ENCODE data around the gene UPK3BL1.
"Not testable (repeated sequence)": the region's sequence is repeated elsewhere in the genome, so short reads cannot be mapped to it uniquely, and the experiment has no call there.

Gene UPK3BL1

DNA sequence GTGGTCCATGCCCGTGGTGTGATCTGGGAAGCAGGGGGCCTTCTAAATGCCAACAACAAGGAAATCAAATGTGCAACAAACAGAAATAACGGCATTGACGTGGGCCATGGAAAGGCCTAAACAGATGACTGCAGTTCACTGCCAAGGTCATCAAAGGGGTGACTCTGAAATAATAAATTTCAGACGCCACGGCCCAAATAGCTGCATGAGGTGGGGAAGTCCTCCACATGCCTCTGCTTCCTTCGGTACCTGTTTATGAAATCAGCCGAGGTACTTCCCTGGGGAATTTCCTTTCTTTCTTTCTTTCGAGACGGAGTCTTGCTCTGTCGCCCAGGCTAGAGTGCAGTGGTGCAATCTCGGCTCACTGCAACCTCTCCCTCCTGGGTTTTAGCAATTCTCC lies 22.2 kb upstream of the UPK3BL1 start:
- not testable (repeated sequence) for H2BK12ac ChIP-seq (ENCODE audit: low read length); H3K23ac ChIP-seq (ENCODE audit: low read depth, low read length, poor library complexity); H2BK5ac ChIP-seq (ENCODE audit: low read length); H2AFZ ChIP-seq (ENCODE audit: low read length); H3K4ac ChIP-seq (ENCODE audit: low read length); H2BK15ac ChIP-seq (ENCODE audit: low read length); H3K4me2 ChIP-seq (ENCODE audit: insufficient read depth, low read length, poor library complexity, severe bottlenecking); H3K27me3 ChIP-seq (ENCODE audit: control insufficient read depth in 3 of 3, insufficient read depth in 3 of 3, low read depth in 1 of 3, low read length in 3 of 3); H3K27ac ChIP-seq (replicated peaks; ENCODE audit: low read length); H2BK120ac ChIP-seq (ENCODE audit: low read depth, low read length); H3K14ac ChIP-seq (ENCODE audit: low read length); H3K79me1 ChIP-seq (ENCODE audit: low read depth, low read length); H4K91ac ChIP-seq (ENCODE audit: low read depth, low read length, poor library complexity); H3K4me3 ChIP-seq (ENCODE audit: low read length in 2 of 2); H4K8ac ChIP-seq (ENCODE audit: low read depth, low read length); H3K4me1 ChIP-seq (ENCODE audit: control insufficient read depth in 2 of 2, insufficient read depth in 1 of 2, low read depth in 1 of 2, low read length in 2 of 2); H3K18ac ChIP-seq (ENCODE audit: low read length); H3K36me3 ChIP-seq (replicated peaks in 1 of 2; ENCODE audit: control insufficient read depth in 2 of 2, insufficient read depth in 2 of 2, low read length in 2 of 2); H3K9ac ChIP-seq (ENCODE audit: low read depth, low read length, poor library complexity); H3K9me3 ChIP-seq (replicated peaks in 1 of 2; ENCODE audit: control insufficient read depth in 2 of 2, insufficient read depth in 1 of 2, low read depth in 1 of 2, low read length in 2 of 2); DNase-seq (ENCODE audit: low spot score); H2AK5ac ChIP-seq (ENCODE audit: low read depth, low read length)
- no CpG with 5 or more reads among the region's 11 CpGs for WGBS, 2 donors (ENCODE audit: extremely low coverage in 2 of 2, insufficient read length in 2 of 2, insufficient replicate concordance in 1 of 2)

DNA sequence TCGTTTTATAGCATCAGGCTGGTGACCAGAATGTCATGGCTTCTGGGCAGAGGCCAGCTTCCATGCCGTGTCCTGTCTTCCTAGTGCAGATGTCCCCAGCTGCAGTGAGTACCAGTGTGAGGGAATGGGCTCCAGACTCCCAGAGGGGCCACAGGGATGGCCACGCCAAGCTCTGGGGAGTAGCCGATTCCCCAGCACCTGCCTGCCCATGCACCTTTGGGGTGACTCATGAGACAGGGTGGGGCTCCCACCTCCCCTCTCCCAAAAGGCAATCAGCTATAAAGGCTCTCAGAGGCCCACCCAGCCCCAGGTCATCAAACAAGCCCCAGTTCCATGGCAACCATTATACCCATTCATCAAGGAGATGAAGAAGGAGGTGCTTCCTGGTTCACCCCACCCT lies 7.3 kb upstream of the UPK3BL1 start, which contains the start of gene SPDYE2B:
TSS of gene SPDYE2B (plus strand) at position 396 of the 400 bp plus-strand sequence. CDS start 2,030 bp downstream, outside the sequence.
- not testable (repeated sequence) for H4K8ac ChIP-seq (ENCODE audit: low read depth, low read length); H2AK5ac ChIP-seq (ENCODE audit: low read depth, low read length); H3K14ac ChIP-seq (ENCODE audit: low read length); H3K23ac ChIP-seq (ENCODE audit: low read depth, low read length, poor library complexity); H3K27ac ChIP-seq (replicated peaks; ENCODE audit: low read length); H4K91ac ChIP-seq (ENCODE audit: low read depth, low read length, poor library complexity); H2BK15ac ChIP-seq (ENCODE audit: low read length); H3K9me3 ChIP-seq (replicated peaks in 1 of 2; ENCODE audit: control insufficient read depth in 2 of 2, insufficient read depth in 1 of 2, low read depth in 1 of 2, low read length in 2 of 2); H3K4me2 ChIP-seq (ENCODE audit: insufficient read depth, low read length, poor library complexity, severe bottlenecking); H3K79me1 ChIP-seq (ENCODE audit: low read depth, low read length); H3K9ac ChIP-seq (ENCODE audit: low read depth, low read length, poor library complexity); H3K4me1 ChIP-seq (ENCODE audit: control insufficient read depth in 2 of 2, insufficient read depth in 1 of 2, low read depth in 1 of 2, low read length in 2 of 2); H3K18ac ChIP-seq (ENCODE audit: low read length); H2BK120ac ChIP-seq (ENCODE audit: low read depth, low read length); H3K36me3 ChIP-seq (replicated peaks in 1 of 2; ENCODE audit: control insufficient read depth in 2 of 2, insufficient read depth in 2 of 2, low read length in 2 of 2); DNase-seq (ENCODE audit: low spot score); H3K4ac ChIP-seq (ENCODE audit: low read length); H3K27me3 ChIP-seq (ENCODE audit: control insufficient read depth in 3 of 3, insufficient read depth in 3 of 3, low read depth in 1 of 3, low read length in 3 of 3); H2BK5ac ChIP-seq (ENCODE audit: low read length); H2BK12ac ChIP-seq (ENCODE audit: low read length); H2AFZ ChIP-seq (ENCODE audit: low read length); H3K4me3 ChIP-seq (ENCODE audit: low read length in 2 of 2)
- WGBS, 2 donors (ENCODE audit: extremely low coverage in 2 of 2, insufficient read length in 2 of 2, insufficient replicate concordance in 1 of 2) = no CpG with 5 or more reads among the region's 4 CpGs

DNA sequence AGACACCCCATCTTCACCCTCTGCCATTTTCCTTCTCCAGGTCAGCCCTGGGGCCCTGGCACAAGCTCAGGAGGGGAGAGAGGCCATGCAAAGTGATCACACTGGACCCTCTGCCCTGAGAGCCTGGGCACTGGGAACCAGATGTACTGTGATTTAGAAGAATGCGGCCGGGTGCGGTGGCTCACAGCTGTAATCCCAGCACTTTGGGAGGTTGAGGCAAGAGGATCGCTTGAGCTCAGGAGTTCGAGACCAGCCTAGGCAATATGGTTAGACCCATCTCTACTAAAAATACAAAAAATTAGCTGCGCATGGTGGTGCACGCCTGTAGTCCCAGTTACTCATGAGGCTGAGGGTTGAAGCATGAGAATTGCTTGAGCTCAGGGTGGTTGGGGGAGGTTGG lies 5.2 kb upstream of the UPK3BL1 start:
- not testable (repeated sequence) for H3K4me3 ChIP-seq (ENCODE audit: low read length in 2 of 2); H4K8ac ChIP-seq (ENCODE audit: low read depth, low read length); H3K27me3 ChIP-seq (ENCODE audit: control insufficient read depth in 3 of 3, insufficient read depth in 3 of 3, low read depth in 1 of 3, low read length in 3 of 3); H2AK5ac ChIP-seq (ENCODE audit: low read depth, low read length); DNase-seq (ENCODE audit: low spot score); H3K4me2 ChIP-seq (ENCODE audit: insufficient read depth, low read length, poor library complexity, severe bottlenecking); H3K4ac ChIP-seq (ENCODE audit: low read length); H2BK15ac ChIP-seq (ENCODE audit: low read length); H2BK120ac ChIP-seq (ENCODE audit: low read depth, low read length); H3K14ac ChIP-seq (ENCODE audit: low read length); H2BK5ac ChIP-seq (ENCODE audit: low read length); H3K79me1 ChIP-seq (ENCODE audit: low read depth, low read length); H2BK12ac ChIP-seq (ENCODE audit: low read length); H3K27ac ChIP-seq (replicated peaks; ENCODE audit: low read length); H3K9ac ChIP-seq (ENCODE audit: low read depth, low read length, poor library complexity); H3K23ac ChIP-seq (ENCODE audit: low read depth, low read length, poor library complexity); H3K9me3 ChIP-seq (replicated peaks in 1 of 2; ENCODE audit: control insufficient read depth in 2 of 2, insufficient read depth in 1 of 2, low read depth in 1 of 2, low read length in 2 of 2); H3K18ac ChIP-seq (ENCODE audit: low read length); H4K91ac ChIP-seq (ENCODE audit: low read depth, low read length, poor library complexity); H3K36me3 ChIP-seq (replicated peaks in 1 of 2; ENCODE audit: control insufficient read depth in 2 of 2, insufficient read depth in 2 of 2, low read length in 2 of 2); H3K4me1 ChIP-seq (ENCODE audit: control insufficient read depth in 2 of 2, insufficient read depth in 1 of 2, low read depth in 1 of 2, low read length in 2 of 2); H2AFZ ChIP-seq (ENCODE audit: low read length)
- no CpG with 5 or more reads among the region's 7 CpGs for WGBS, 2 donors (ENCODE audit: extremely low coverage in 2 of 2, insufficient read length in 2 of 2, insufficient replicate concordance in 1 of 2)

DNA sequence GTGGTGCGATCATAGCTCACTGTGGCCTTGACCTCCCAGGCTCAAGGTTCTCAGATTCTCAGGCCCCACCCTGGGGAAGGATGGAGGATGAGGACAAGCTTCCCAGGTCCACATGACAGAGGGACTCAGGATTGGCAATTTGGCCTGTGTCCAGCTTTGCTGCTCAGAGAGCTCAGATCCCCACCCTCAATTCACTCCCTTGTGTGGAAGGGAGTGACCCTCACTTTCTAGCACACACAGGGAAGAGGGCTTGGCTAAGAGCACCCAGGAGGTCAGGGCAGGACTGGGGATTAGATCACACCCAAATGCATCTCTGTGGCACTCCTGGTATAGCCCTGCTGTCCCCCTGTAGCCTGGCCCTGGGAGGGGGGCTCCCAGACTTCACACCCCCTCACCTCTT lies 813 bp upstream of the UPK3BL1 start:
- not testable (repeated sequence) for H2AK5ac ChIP-seq (ENCODE audit: low read depth, low read length); H3K36me3 ChIP-seq (replicated peaks in 1 of 2; ENCODE audit: control insufficient read depth in 2 of 2, insufficient read depth in 2 of 2, low read length in 2 of 2); H2BK15ac ChIP-seq (ENCODE audit: low read length); H3K23ac ChIP-seq (ENCODE audit: low read depth, low read length, poor library complexity); H3K27me3 ChIP-seq (ENCODE audit: control insufficient read depth in 3 of 3, insufficient read depth in 3 of 3, low read depth in 1 of 3, low read length in 3 of 3); DNase-seq (ENCODE audit: low spot score); H3K4ac ChIP-seq (ENCODE audit: low read length); H3K4me1 ChIP-seq (ENCODE audit: control insufficient read depth in 2 of 2, insufficient read depth in 1 of 2, low read depth in 1 of 2, low read length in 2 of 2); H2BK12ac ChIP-seq (ENCODE audit: low read length); H3K27ac ChIP-seq (replicated peaks; ENCODE audit: low read length); H3K4me3 ChIP-seq (ENCODE audit: low read length in 2 of 2); H2AFZ ChIP-seq (ENCODE audit: low read length); H3K9ac ChIP-seq (ENCODE audit: low read depth, low read length, poor library complexity); H3K79me1 ChIP-seq (ENCODE audit: low read depth, low read length); H3K4me2 ChIP-seq (ENCODE audit: insufficient read depth, low read length, poor library complexity, severe bottlenecking); H4K91ac ChIP-seq (ENCODE audit: low read depth, low read length, poor library complexity); H2BK5ac ChIP-seq (ENCODE audit: low read length); H3K18ac ChIP-seq (ENCODE audit: low read length); H3K14ac ChIP-seq (ENCODE audit: low read length); H4K8ac ChIP-seq (ENCODE audit: low read depth, low read length); H2BK120ac ChIP-seq (ENCODE audit: low read depth, low read length); H3K9me3 ChIP-seq (replicated peaks in 1 of 2; ENCODE audit: control insufficient read depth in 2 of 2, insufficient read depth in 1 of 2, low read depth in 1 of 2, low read length in 2 of 2)
- WGBS, 2 donors (ENCODE audit: extremely low coverage in 2 of 2, insufficient read length in 2 of 2, insufficient replicate concordance in 1 of 2) = no CpG with 5 or more reads among the region's 1 CpG

Measured in neuronal stem cell (in vitro differentiated cells).